Measurements from ENCODE around the gene RXRG.

DNA sequence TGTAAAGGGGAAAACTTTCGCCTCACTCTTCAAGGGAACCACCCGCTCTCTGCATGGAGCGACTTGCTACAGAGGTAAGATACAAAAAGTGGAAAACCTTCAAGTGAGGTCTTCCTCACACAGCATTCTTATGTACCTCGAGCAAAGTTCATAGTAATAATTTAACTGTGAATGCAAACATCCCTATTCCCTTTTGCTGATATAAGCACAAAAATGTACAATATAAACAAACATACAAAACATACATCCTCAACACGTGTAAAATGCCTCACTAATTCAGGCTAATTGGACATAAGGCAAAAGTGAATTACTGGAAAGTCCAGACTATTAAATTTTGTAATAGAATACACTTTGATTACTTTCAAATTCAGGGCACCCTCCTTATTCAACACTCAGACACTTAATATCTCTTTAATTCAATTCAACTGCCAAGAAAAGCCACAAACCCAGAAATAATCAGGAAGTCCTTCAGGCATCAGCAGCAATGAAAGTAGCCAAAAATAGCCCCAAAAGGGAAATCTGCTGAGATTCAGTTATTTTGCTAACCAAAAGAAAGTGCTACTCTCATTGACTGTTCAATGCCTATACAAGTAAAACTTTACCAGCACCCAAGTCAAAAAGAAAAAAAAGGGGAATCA is 73.2 kb downstream of the RXRG start:
- TF ChIP-seq YY1 (IDR thresholded peaks at IDR 0.05; ENCODE audit: insufficient read depth, insufficient read length): no peak
- no peak for TF ChIP-seq ZNF274 (IDR thresholded peaks at IDR 0.05; ENCODE audit: low read depth, low read length)
- no peak for TF ChIP-seq SUZ12 (IDR thresholded peaks at IDR 0.05; ENCODE audit: extremely low read depth, insufficient read depth, insufficient read length)
